ENCODE results near the gene SSX2.
"Not testable (repeated sequence)": the region's sequence is repeated elsewhere in the genome, so short reads cannot be mapped to it uniquely, and the experiment has no call there.

Gene SSX2, protein sequence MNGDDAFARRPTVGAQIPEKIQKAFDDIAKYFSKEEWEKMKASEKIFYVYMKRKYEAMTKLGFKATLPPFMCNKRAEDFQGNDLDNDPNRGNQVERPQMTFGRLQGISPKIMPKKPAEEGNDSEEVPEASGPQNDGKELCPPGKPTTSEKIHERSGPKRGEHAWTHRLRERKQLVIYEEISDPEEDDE

GRCh38 chrX:52707078-52707477 lies at the start of gene SSX2:
SSX2 (minus strand) TSS chrX:52707178; CDS start chrX:52705749, 1,429 bp downstream.
- TF ChIP-seq GATA3, GATA2 (IDR thresholded peaks at IDR 0.05; ENCODE audit: low read depth, low read length): not testable (repeated sequence)

DNA sequence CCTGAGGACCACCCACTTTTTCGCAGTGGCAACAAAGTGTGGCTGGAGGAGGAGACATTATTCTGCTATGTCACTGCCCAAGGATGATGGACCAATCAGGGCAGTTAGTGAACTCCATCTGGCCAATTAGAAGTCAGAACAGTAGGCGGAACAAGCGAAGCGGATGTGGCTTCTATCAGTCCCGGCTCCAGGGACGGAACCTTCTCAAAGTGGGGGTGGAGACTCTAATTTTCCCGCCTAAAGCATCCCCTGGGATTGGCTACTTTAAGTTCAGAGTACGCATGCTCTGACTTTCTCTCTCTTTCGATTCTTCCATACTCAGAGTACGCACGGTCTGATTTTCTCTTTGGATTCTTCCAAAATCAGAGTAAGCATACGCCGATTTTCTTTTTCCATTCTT lies 44.0 kb upstream of the SSX2 start, which contains the start of gene SSX2B:
TSS of gene SSX2B (plus strand) at position 301 of the 400 bp plus-strand sequence. CDS start 1,429 bp downstream, outside the sequence.
- not testable (repeated sequence) for TF ChIP-seq GATA2, GATA3 (IDR thresholded peaks at IDR 0.05; ENCODE audit: low read depth, low read length)

DNA sequence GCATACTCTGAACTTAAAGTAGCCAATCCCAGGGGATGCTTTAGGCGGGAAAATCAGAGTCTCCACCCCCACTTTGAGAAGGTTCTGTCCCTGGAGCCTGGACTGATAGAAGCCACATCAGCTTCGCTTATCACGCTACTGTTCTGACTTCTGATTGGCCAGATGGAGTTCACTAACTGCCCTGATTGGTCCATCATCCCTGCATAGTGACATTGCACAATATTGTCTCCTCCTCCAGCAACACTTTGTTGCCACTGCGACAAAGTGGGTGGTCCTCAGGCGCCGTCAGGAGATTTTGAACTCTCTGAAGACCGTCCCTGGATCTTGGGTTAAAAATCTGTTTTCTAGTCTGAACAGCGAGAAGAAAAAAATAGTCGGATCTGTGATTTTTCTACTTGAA lies 52.2 kb downstream of the SSX2 start, which contains the start of gene SSX7:
TSS of gene SSX7 (minus strand) at position 101 of the 400 bp plus-strand sequence. CDS start 1,428 bp downstream, outside the sequence.
- TF ChIP-seq GATA3, GATA2 (IDR thresholded peaks at IDR 0.05; ENCODE audit: low read depth, low read length): not testable (repeated sequence)

All from SH-SY5Y (cell line).